Stimulated activated CD4-positive, alpha-beta T cell treated with anti-CD3 and anti-CD28 coated beads, TNF-alpha, amount 100 ng/mL, for 48 hours (primary cell): ENCODE data around the gene COMMD9.

Source experiments
- DNase-seq, 3 donors: peaks; one replicate each; pipeline ENCODE4 v3.0.0-alpha.2; 2020; ENCODE audit warnings: low read depth in 3 of 3

COMMD9 gene

DNA sequence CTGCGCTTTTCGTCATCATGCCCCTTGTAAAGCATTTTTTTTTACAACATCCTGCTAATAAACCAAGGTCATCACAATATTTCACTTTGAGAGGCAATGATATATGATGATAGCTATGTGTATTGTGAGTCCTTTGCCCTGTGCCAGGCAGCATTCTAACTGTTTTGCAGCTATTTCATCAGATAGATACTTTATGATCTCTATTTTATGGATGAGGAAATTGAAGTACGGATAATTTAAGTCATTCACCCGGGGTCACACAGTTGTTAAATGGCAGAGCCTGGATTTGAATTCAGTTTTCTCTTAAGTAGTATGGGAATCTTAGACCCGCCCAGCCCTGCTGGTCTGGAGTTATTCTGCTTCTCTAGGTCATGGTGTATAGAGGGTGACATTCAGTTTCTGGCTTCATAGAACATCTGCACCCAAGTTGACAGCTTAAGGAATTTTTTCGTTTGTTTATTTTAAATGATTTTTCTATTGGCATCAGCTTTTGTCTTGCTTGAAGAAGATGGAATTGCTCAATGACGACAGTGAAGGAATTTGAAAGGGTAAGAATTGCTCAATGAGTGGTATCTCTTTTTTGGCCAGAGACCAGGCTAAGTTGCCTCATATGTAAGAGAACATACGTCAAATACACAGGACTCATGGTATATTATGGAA lies 7.8 kb upstream of the COMMD9 start:
- DNase-seq, result no peak

DNA sequence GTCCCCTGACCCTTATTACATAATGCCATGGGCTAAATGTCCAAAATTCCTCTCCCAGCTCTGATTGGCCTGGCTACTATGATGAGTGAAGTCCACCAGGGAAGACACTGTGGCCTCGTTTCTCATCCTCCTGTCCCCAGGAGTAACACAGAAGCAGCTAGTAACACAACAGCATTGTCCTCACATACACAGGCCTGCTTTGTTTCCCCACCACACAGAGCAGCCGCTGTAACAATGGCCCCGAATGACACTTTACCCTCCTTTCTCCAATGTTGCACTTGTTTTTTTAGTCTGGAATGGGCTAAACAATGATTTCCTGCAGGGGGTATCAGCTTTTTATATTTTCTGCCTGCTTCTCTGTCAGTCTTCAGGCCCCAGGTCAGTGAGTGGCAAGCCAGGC lies 6.7 kb upstream of the COMMD9 start, which contains the start of gene PRR5L:
TSS of gene PRR5L (plus strand) at position 363 of the 400 bp plus-strand sequence. CDS start 104,834 bp downstream, outside the sequence.
- DNase-seq, result no peak

GRCh38 chr11:36292311-36292722 lies 3.1 kb upstream of the COMMD9 start:
- no peak for DNase-seq

DNA sequence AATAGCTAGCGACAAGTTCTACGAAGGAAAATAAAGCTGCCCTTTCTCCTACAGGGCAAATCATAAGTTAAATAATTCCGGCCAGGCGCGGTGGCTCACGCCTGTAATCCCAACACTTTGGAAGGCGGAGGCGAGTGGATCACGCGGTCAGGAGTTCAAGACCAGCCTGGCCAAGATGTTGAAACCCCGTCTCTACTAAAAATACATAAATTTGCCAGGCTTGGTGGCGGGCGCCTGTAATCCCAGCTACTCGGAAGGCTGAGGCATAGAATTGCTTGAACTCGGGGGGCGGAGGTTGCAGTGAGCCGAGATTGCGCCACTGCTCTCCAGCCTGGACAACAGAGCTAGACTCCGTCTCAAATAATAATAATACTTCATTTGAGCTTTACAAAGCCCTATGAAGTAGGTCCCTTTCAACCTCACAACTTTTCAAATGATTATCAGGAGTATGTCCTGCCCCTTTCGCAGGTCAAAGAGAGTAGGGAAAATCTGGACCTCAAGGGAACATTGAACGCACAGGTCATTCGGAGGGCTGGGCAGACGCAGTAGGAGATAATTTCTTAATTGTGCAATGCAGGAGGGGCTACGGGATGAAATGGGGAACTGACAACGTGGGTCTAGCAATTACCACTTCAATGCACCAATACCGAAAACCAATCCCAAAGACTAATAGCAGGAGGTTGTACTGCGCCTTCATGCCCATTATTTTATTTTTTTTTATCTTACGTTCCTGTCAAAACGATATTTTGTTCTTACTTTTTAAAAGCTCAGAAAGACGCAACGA lies 590 bp downstream of the COMMD9 start:
- no peak for DNase-seq

DNA sequence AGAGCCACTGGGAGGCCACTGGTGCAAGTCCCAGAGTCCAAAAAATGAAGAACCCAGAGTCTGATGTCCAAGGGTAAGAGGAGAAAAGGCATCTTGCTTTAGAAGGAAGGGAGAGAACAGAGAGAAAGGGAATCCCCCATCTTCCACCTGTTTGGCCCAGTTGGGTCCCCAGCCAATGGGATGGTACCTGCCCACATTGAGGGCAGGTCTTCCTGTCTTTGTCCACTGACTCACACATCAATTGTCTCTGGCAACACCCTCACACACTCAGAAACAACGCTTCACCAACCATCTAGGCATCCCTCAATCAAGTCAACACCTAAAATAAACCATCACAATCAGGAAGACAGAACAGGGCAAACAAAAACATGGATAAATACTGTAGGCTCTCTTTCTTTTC lies 6.3 kb downstream of the COMMD9 start:
- DNase-seq, result no peak

- DNase-seq, result no peak
These were observed 7.4 kb downstream of the COMMD9 start for GRCh38 chr11:36281850-36282249.

GRCh38 chr11:36280531-36280930 lies 8.7 kb downstream of the COMMD9 start:
- no peak for DNase-seq

DNA sequence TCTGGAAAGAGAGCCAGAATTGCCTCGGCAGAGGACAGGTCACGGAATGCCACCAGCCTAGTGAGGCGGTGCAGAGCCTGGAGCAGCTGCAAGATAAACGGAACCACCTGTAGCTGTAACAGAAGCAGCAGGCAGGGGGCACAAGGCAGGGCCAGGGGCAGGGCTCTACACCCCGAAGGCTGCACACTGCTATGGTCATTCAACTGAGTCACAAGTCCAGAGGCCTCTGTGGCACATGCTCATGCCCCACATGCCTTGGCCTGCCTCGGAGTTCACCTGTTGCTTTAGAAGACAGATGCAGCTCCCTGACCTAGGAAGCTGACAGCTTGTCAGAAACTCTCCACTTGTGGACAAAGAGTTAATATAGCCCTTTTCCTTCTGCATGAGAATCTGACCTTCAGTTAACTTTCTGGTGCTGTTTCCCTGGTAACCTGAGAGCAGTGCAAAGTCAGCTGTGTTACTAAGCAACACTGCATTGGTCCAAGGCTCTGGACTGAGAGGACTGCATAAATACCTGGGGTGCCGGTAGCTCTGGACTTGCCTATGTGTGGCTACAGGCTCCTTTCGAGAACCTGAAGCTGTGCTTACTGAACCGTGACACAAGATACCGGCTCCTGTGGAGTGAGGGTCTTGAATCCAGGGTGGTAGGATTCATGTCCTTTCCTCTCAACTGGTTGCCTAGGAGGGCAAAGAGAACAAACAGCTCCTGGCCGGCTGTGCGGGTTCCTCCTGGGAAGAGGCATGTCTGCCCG lies 10.5 kb downstream of the COMMD9 start:
- DNase-seq, result no peak

DNA sequence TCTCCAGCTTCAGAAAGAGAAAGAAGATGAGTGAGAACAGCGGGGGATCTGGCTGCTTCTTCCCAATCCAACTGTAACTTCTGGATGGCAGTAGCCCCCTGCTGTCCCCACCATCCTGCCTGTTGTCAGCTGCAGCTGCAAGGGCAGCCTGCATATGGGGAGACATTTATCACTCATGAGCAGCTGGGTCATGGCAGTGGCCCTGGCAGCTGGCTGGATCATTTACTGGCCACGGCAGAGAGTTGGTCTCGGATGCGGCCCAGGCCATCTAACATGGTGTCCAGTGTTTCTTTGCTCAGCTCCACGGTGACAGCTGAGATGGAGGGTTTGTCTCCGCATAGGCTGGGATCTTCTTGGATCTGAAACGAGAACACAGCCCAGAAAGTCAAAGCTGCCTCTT lies 14.8 kb downstream of the COMMD9 start:
- no peak for DNase-seq

GRCh38 chr11:36273110-36273509 lies 16.1 kb downstream of the COMMD9 start:
- DNase-seq, result no peak

DNA sequence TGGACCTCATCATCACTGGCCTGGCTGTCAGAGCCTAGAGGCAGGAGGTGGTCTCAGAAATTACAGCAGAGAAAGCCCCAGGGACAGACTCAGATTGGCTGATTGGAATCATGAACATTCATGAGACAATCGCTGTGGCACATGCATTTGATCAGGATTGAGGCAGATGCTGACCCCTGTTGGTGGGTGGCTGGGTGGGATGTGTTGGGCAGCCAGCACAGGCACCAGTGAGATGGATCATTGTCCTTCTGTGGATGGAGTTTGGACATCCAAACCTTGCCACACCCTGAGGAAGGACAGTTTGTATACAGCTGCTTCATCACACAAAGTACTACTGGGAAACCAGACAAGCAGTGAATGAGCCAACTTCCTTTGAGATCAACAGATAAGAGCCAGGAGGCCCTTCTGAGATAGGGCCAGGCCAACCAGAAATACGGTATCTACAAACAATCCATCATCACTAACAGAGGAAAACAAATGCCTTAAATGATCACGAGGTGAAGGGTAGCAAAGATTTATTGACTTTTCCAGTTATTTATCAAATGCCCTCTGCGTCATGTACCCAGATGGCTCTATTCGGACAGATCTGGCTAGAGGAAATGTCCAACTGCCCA lies 17.3 kb downstream of the COMMD9 start:
- no peak for DNase-seq

GRCh38 chr11:36270701-36271100 lies 18.5 kb downstream of the COMMD9 start:
- DNase-seq, result no peak

- no peak for DNase-seq
These were observed 20.8 kb downstream of the COMMD9 start for GRCh38 chr11:36268337-36268985.

DNA sequence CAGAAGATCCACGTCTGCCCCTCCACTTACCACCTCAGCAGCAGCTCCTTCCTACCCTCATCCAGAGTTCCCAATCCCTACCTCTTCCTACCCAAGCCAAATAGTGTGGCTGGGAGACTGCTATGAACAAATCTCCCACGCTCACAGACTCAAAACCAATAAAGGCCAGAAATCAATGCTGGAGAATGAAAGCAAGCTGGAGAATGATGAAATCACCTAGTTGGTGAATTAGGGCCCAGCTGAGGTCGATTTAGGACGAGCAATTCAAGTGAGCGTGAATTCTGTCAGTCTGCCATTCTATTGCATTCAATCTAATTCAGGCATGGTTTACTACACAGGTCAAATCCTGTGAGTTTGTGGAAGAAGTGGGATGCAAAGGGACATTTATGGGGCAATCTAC lies 22.5 kb downstream of the COMMD9 start:
- no peak for DNase-seq

GRCh38 chr11:36265793-36266628 lies 23.2 kb downstream of the COMMD9 start:
- peak in 2 of 3 donors; percentile 32 to 42 for DNase-seq

DNA sequence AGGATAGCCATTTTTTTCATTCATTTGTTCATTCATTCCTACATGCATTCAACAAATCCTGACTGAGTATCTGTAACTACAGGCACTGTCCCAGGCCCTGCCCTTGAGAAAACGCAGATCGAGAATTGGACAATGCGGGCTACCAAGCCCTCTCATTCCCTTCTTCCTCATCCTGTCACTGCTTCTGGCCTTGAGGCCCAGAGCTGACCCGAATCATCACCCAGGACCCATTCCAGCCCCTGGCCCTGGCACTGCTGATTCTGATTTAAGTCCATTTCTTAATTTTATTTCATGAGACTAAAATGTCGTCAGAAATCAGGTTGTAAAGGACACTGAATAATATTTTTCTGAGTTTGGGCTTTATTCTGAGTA lies 24.3 kb downstream of the COMMD9 start:
- DNase-seq, result no peak

DNA sequence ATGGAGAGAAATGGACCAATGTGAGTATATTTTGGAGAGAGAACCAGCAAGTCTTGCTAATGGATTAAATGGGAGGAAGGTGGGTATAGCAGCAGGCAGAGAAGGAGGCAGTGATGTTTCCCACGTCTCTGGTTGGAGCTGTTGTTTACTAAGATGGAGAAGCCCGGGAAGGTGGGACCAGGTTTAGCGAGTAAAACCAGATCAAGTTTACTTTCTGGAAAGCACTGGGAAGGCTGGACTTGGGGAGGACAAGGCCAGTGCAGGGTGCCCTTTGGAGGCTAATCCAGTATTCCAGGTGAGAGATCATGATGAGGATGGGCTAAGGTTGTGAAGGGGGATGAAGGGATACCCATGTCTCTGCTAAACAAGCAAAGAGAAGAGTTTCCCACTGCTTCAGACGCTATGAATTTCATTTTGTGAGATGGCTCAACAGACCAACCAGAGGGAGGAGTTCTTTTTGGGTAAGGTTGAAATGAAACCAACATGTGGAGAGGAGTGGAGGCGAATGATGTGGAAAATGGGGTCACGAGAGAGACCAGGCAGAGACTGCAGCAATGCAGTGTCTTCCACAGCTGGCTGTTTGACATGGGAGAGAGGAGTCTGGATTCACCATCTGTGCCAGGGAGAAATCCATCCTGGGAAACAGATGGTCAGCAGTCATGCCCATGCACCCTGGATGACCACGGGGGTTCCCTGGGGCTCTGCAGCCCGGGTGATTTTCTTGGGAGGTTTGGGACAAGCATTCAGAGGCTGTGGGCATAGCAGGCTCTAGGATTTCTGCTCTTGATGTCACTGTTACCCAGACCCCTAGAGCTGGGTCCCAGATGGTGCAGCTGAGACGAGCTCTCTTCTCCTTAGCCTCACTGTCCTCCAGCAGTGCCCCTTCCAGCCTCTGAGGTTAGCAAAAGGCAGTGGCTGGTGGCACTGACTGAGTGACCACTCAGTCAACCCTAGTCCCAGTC lies 24.9 kb downstream of the COMMD9 start:
- DNase-seq, result no peak

GRCh38 chr11:36261094-36261493 lies 28.1 kb downstream of the COMMD9 start:
- no peak for DNase-seq

GRCh38 chr11:36258730-36259360 lies 30.4 kb downstream of the COMMD9 start:
- DNase-seq, result peak in 1 of 3 donors; percentile 19
